A549 (cell line): Measurements from ENCODE around the gene PCDHGA9.

Experiments used
- CHD4 ChIP-seq: fragments of 200-600 bp; sonication (generic); IDR thresholded peaks from 2 replicates; pipeline ENCODE4 v1.6.1; 2016; ENCODE audit warnings: antibody characterized with exemption, mild to moderate bottlenecking, borderline replicate concordance
- USF2 ChIP-seq: fragments of 450-650 bp; IDR thresholded peaks from 2 replicates; pipeline ENCODE4 v1.6.1; 2014; ENCODE audit warnings: antibody characterized with exemption
- TF ChIP-seq, protein P1 (sequence below): fragments of >200 bp; sonication (Bioruptor Twin); formaldehyde crosslinking; IDR thresholded peaks from 3 replicates; pipeline ENCODE4 v1.5.1; 2016

DNA sequence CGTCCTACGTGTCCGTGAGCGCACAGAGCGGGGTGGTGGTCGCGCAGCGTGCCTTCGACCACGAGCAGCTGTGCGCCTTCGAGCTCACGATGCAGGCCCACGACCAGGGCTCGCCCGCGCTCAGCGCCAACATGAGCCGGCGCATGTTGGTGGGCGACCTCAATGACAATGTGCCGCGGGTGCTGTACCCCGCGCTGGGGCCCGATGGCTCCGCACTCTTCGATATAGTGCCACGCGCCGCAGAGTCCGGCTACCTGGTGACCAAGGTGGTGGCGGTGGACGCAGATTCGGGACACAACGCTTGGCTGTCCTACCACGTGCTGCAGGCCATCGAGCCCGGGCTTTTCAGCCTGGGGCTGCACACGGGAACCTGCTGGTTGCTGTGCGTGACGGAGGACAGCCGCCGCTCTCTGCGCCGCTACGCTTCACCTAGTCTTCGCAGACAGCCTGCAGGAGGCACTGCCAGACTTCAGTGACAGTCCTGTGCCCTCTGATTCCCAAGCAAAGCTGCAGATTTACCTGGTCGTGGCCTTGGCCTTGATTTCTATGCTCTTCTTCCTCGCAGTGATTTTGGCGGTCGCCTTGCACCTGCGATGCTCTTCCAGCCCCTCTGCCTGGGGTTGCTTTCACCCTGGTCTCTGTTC is 25.3 kb downstream of the PCDHGA9 start:
- TF ChIP-seq, protein P1, sequence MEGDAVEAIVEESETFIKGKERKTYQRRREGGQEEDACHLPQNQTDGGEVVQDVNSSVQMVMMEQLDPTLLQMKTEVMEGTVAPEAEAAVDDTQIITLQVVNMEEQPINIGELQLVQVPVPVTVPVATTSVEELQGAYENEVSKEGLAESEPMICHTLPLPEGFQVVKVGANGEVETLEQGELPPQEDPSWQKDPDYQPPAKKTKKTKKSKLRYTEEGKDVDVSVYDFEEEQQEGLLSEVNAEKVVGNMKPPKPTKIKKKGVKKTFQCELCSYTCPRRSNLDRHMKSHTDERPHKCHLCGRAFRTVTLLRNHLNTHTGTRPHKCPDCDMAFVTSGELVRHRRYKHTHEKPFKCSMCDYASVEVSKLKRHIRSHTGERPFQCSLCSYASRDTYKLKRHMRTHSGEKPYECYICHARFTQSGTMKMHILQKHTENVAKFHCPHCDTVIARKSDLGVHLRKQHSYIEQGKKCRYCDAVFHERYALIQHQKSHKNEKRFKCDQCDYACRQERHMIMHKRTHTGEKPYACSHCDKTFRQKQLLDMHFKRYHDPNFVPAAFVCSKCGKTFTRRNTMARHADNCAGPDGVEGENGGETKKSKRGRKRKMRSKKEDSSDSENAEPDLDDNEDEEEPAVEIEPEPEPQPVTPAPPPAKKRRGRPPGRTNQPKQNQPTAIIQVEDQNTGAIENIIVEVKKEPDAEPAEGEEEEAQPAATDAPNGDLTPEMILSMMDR: no peak
- TF ChIP-seq CHD4: no peak
- no peak for TF ChIP-seq USF2
